ENCODE results near the gene FHL1. TPM values are rescaled to one million over a fixed set of nuclear protein-coding genes. Genes with fewer than 3 reads are reported as not detected.

FHL1 gene
- total RNA-seq, 1 experiment from 2014 or later, result 20.0 TPM

- no peak for DNase-seq (ENCODE audit: low read depth, low spot score)
- no peaks in the 10 kb centered on the region for H3K79me2 ChIP-seq (ENCODE audit: insufficient read depth, low read length)
- intact Hi-C loops (cut with micrococcal nuclease), result no loop called here
- no TSS peak for BruUV-seq (replicated peaks)
- no peak for TF ChIP-seq ATF3 (IDR thresholded peaks at IDR 0.05)
- TF ChIP-seq SRF (IDR thresholded peaks at IDR 0.05; ENCODE audit: low read depth), result no peak
- TF ChIP-seq ZNF274 (IDR thresholded peaks at IDR 0.05; ENCODE audit: low read depth, low read length), result no peak
- no peak for TF ChIP-seq REST (IDR thresholded peaks at IDR 0.05; ENCODE audit: low read depth)
- no peak for TF ChIP-seq JUND (IDR thresholded peaks at IDR 0.05)
- TF ChIP-seq EGR1 (IDR thresholded peaks at IDR 0.05; ENCODE audit: low read depth), result no peak
- no peaks in the 10 kb centered on the region for H3K4me1 ChIP-seq (ENCODE audit: control insufficient read depth in 1 of 2, insufficient read depth in 2 of 2, low read length in 2 of 2)
- no peaks in the 10 kb centered on the region for H3K9me3 ChIP-seq (ENCODE audit: control insufficient read depth in 1 of 2, insufficient read depth in 1 of 2, low read depth in 1 of 2, low read length in 2 of 2)
- ChIA-PET POLR2A (no interaction called here), CTCF (no interaction called here), RAD21 (ENCODE audit: low non-redundant PET in 1 of 2, low total read pairs in 2 of 2, uncharacterized antibody in 2 of 2, unreplicated experiment in 2 of 2) (no interaction called here)
- ATAC-seq, result no peak
- no peaks in the 10 kb centered on the region for H3K27me3 ChIP-seq (ENCODE audit: insufficient read depth, low read length)
- no peak overlapping the region for H3K9ac ChIP-seq (ENCODE audit: low read length)
- H3K4me2 ChIP-seq (ENCODE audit: low read length), result no peak overlapping the region
- H3K36me3 ChIP-seq (ENCODE audit: control insufficient read depth in 1 of 2, insufficient read depth in 2 of 2, low read length in 2 of 2), result no peaks in the 10 kb centered on the region
- H3K27ac ChIP-seq (ENCODE audit: low read depth, low read length), result no peak overlapping the region
- no peak overlapping the region for H2AFZ ChIP-seq (ENCODE audit: low read depth, low read length, poor library complexity, severe bottlenecking)
- H4K20me1 ChIP-seq (ENCODE audit: insufficient read depth), result no peaks in the 10 kb centered on the region
- no peak overlapping the region for H3K4me3 ChIP-seq (replicated peaks in 1 of 2; ENCODE audit: low read depth in 1 of 2, low read length in 2 of 2)
- no peaks in the 10 kb centered on the region for H3K9me2 ChIP-seq (ENCODE audit: insufficient read depth)
Measured at GRCh38 chrX:136122207-136122606, 25.1 kb upstream of the FHL1 start.

GRCh38 chrX:136125106-136125505 is 22.2 kb upstream of the FHL1 start:
- Histone ChIP-seq H4K20me1 (ENCODE audit: insufficient read depth) (no peaks in the 10 kb centered on the region), H3K9me3 (ENCODE audit: control insufficient read depth in 1 of 2, insufficient read depth in 1 of 2, low read depth in 1 of 2, low read length in 2 of 2) (no peaks in the 10 kb centered on the region), H3K4me2 (ENCODE audit: low read length) (no peak overlapping the region), H3K79me2 (ENCODE audit: insufficient read depth, low read length) (no peaks in the 10 kb centered on the region), H3K4me3 (replicated peaks in 1 of 2; ENCODE audit: low read depth in 1 of 2, low read length in 2 of 2) (no peak overlapping the region), H3K9ac (ENCODE audit: low read length) (no peak overlapping the region), H2AFZ (ENCODE audit: low read depth, low read length, poor library complexity, severe bottlenecking) (no peak overlapping the region), H3K27me3 (ENCODE audit: insufficient read depth, low read length) (no peaks in the 10 kb centered on the region), H3K27ac (ENCODE audit: low read depth, low read length) (no peak overlapping the region), H3K9me2 (ENCODE audit: insufficient read depth) (no peaks in the 10 kb centered on the region), H3K4me1 (ENCODE audit: control insufficient read depth in 1 of 2, insufficient read depth in 2 of 2, low read length in 2 of 2) (no peaks in the 10 kb centered on the region), H3K36me3 (ENCODE audit: control insufficient read depth in 1 of 2, insufficient read depth in 2 of 2, low read length in 2 of 2) (no peaks in the 10 kb centered on the region)
- intact Hi-C loops (cut with micrococcal nuclease), result no loop called here
- no TSS peak for BruUV-seq (replicated peaks)
- POLR2A ChIA-PET, result no interaction called here
- TF ChIP-seq ZBTB33 (IDR thresholded peaks at IDR 0.05; ENCODE audit: extremely low read depth, insufficient replicate concordance, low read length), result no peak
- no peak for TF ChIP-seq MAX (IDR thresholded peaks at IDR 0.05)
- no peak for TF ChIP-seq RAD21 (IDR thresholded peaks at IDR 0.05; ENCODE audit: low read depth)
- no peak for TF ChIP-seq JUND (IDR thresholded peaks at IDR 0.05)
- TF ChIP-seq SIN3A (IDR thresholded peaks at IDR 0.05; ENCODE audit: low read depth), result no peak
- TF ChIP-seq EGR1 (IDR thresholded peaks at IDR 0.05; ENCODE audit: low read depth), result no peak
- no peak for TF ChIP-seq ZNF274 (IDR thresholded peaks at IDR 0.05; ENCODE audit: low read depth, low read length)
- no peak for TF ChIP-seq ELF1 (IDR thresholded peaks at IDR 0.05; ENCODE audit: borderline replicate concordance, low read depth)
- TF ChIP-seq CBX3 (IDR thresholded peaks at IDR 0.05; ENCODE audit: low read depth), result no peak
- no peak for TF ChIP-seq EZH2 (IDR thresholded peaks at IDR 0.05)
- no peak for TF ChIP-seq FOSL1 (IDR thresholded peaks at IDR 0.05; ENCODE audit: low read depth)
- no peak for TF ChIP-seq POLR2AphosphoS5 (IDR thresholded peaks at IDR 0.05; ENCODE audit: low read depth, low read length)
- CTCF ChIA-PET, result no interaction called here
- no peak for DNase-seq (ENCODE audit: low read depth, low spot score)
- ATAC-seq, result no peak
- RAD21 ChIA-PET (ENCODE audit: low non-redundant PET in 1 of 2, low total read pairs in 2 of 2, uncharacterized antibody in 2 of 2, unreplicated experiment in 2 of 2), result no interaction called here
